Astrocyte (in vitro differentiated cells and primary cell): ENCODE data around the gene GLS. TPM values are rescaled to one million over a fixed set of nuclear protein-coding genes. Genes with fewer than 3 reads are reported as not detected.

Experiments used
- DNase-seq: peaks from one replicate; pipeline ENCODE4 v3.0.0-alpha.2; 2010; ENCODE audit warnings: low read depth
- FAIRE-seq: peaks from 2 replicates; lab custom pipeline; 2011; peaks lifted over from hg19 to GRCh38; lab: Jason Lieb, UNC
- H2AFZ ChIP-seq: 2 replicates; pipeline ENCODE4 v1.6.0; 2012; ENCODE audit warnings: low read depth, low read length, inconsistent platforms
- H3K27ac ChIP-seq: 2 replicates; pipeline ENCODE4 v1.5.1; 2011; ENCODE audit warnings: low read depth, low read length, inconsistent platforms
- H3K27me3 ChIP-seq: 2 replicates; pipeline ENCODE4 v1.6.0; 2011; ENCODE audit warnings: low read length, inconsistent platforms; ENCODE audit not compliant: insufficient read depth
- H3K36me3 ChIP-seq: 2 replicates; pipeline ENCODE4 v1.5.1; 2011; ENCODE audit warnings: low read length, inconsistent platforms; ENCODE audit not compliant: insufficient read depth
- H3K4me1 ChIP-seq: 2 replicates; pipeline ENCODE4 v1.5.1; 2011; ENCODE audit warnings: low read length, inconsistent platforms; ENCODE audit not compliant: insufficient read depth
- H3K4me2 ChIP-seq: 2 replicates; pipeline ENCODE4 v1.6.0; 2012; ENCODE audit warnings: low read length, inconsistent platforms
- H3K4me3 ChIP-seq: 2 replicates; pipeline ENCODE4 v1.5.1; 2011; ENCODE audit warnings: low read depth, mild to moderate bottlenecking, low read length, inconsistent platforms; ENCODE audit not compliant: insufficient read depth
- H3K79me2 ChIP-seq: 2 replicates; pipeline ENCODE4 v1.6.0; 2012; ENCODE audit warnings: mild to moderate bottlenecking, low read length, inconsistent platforms; ENCODE audit not compliant: insufficient read depth
- H3K9ac ChIP-seq: 2 replicates; pipeline ENCODE4 v1.6.0; 2012; ENCODE audit warnings: mild to moderate bottlenecking, low read length, inconsistent platforms
- H3K9me3 ChIP-seq: 2 replicates; pipeline ENCODE4 v1.5.1; 2012; ENCODE audit warnings: low read depth, mild to moderate bottlenecking, low read length, inconsistent platforms; ENCODE audit not compliant: insufficient read depth
- H4K20me1 ChIP-seq: 2 replicates; pipeline ENCODE4 v1.6.0; 2012; ENCODE audit warnings: low read length, inconsistent platforms; ENCODE audit not compliant: insufficient read depth
- H3K27ac Mint-ChIP-seq: one replicate; pipeline ENCODE4 v1.8.0; 2021; ENCODE audit warnings: mild to moderate bottlenecking, mixed read lengths; ENCODE audit not compliant: unreplicated experiment
- H3K27me3 Mint-ChIP-seq: one replicate; pipeline ENCODE4 v1.8.0; 2021; ENCODE audit warnings: low read depth, mixed read lengths; ENCODE audit not compliant: unreplicated experiment
- H3K36me3 Mint-ChIP-seq: one replicate; pipeline ENCODE4 v1.8.0; 2021; ENCODE audit warnings: low read depth, mixed read lengths; ENCODE audit not compliant: unreplicated experiment
- H3K4me1 Mint-ChIP-seq: one replicate; pipeline ENCODE4 v1.8.0; 2021; ENCODE audit warnings: low read depth, mixed read lengths; ENCODE audit not compliant: unreplicated experiment
- H3K4me3 Mint-ChIP-seq: one replicate; pipeline ENCODE4 v1.8.0; 2021; ENCODE audit warnings: mild to moderate bottlenecking, moderate library complexity, mixed read lengths; ENCODE audit not compliant: unreplicated experiment
- H3K9me3 Mint-ChIP-seq: one replicate; pipeline ENCODE4 v1.8.0; 2021; ENCODE audit warnings: mild to moderate bottlenecking, mixed read lengths; ENCODE audit not compliant: unreplicated experiment
- CTCF ChIP-seq: IDR thresholded peaks from 2 replicates; pipeline ENCODE4 v1.5.1; 2011; ENCODE audit warnings: low read depth, mild to moderate bottlenecking, inconsistent platforms, low read length, moderate library complexity; ENCODE audit not compliant: insufficient read depth
- EZH2 ChIP-seq: IDR thresholded peaks from 2 replicates; pipeline ENCODE4 v1.6.1; 2012; ENCODE audit warnings: mild to moderate bottlenecking, low read length, inconsistent platforms; ENCODE audit not compliant: insufficient read depth
- total RNA-seq: library from RNA; stranded (reverse); gene quantifications from 2 replicates; pipeline ENCODE4 v1.2.1, GENCODE V29; 2021

GLS gene
- total RNA-seq, 1 donor from 2014 or later: 189 TPM

GRCh38 chr2:190837952-190838361, 42.7 kb upstream of the GLS start:
- H2AFZ ChIP-seq: no peak overlapping the region
- no peaks in the 10 kb centered on the region for H3K9me3 ChIP-seq
- no peak for TF ChIP-seq EZH2
- no peak for TF ChIP-seq CTCF
- peak overlapping the region; percentile 2 for H3K4me3 ChIP-seq
- peaks cover 40% of the 10 kb centered on the region for H3K4me1 ChIP-seq
- H3K36me3 ChIP-seq: no peaks in the 10 kb centered on the region
- Mint-ChIP-seq H3K27ac (peak overlapping the region; percentile 96), H3K4me3 (peak overlapping the region; percentile 21), H3K9me3 (no peaks in the 10 kb centered on the region), H3K4me1 (peaks cover 80% of the 10 kb centered on the region), H3K36me3 (no peaks in the 10 kb centered on the region), H3K27me3 (no peaks in the 10 kb centered on the region)
- no peaks in the 10 kb centered on the region for H3K79me2 ChIP-seq
- no peak for FAIRE-seq
- DNase-seq: peak; percentile 61
- H3K4me2 ChIP-seq: peak overlapping the region; percentile 72
- H3K27me3 ChIP-seq: no peaks in the 10 kb centered on the region
- H4K20me1 ChIP-seq: no peaks in the 10 kb centered on the region
- H3K27ac ChIP-seq: peak overlapping the region; percentile 67
- H3K9ac ChIP-seq: peak overlapping the region; percentile 5

- H3K27me3 ChIP-seq: no peaks in the 10 kb centered on the region
- TF ChIP-seq CTCF (no peak), EZH2 (no peak)
- H3K27ac Mint-ChIP-seq: peak overlapping the region; percentile 96
- H3K9ac ChIP-seq: peak overlapping the region; percentile 5
- no peaks in the 10 kb centered on the region for H3K79me2 ChIP-seq
- peak overlapping the region; percentile 67 for H3K27ac ChIP-seq
- peaks cover 80% of the 10 kb centered on the region for H3K4me1 Mint-ChIP-seq
- no peaks in the 10 kb centered on the region for H3K9me3 ChIP-seq
- H3K4me2 ChIP-seq: peak overlapping the region; percentile 72
- H2AFZ ChIP-seq: no peak overlapping the region
- H3K27me3 Mint-ChIP-seq: no peaks in the 10 kb centered on the region
- peaks cover 40% of the 10 kb centered on the region for H3K4me1 ChIP-seq
- DNase-seq (peak; percentile 95), FAIRE-seq (peak; percentile 94)
- H3K4me3 Mint-ChIP-seq: no peak overlapping the region
- H3K4me3 ChIP-seq: peak overlapping the region; percentile 2
- H3K9me3 Mint-ChIP-seq: no peaks in the 10 kb centered on the region
- H3K36me3 Mint-ChIP-seq: no peaks in the 10 kb centered on the region
- H3K36me3 ChIP-seq: no peaks in the 10 kb centered on the region
- H4K20me1 ChIP-seq: no peaks in the 10 kb centered on the region
Measured at GRCh38 chr2:190838492-190838910, 42.1 kb upstream of the GLS start.

- Histone ChIP-seq H3K4me3 (no peak overlapping the region), H3K27ac (no peak overlapping the region), H2AFZ (no peak overlapping the region), H3K79me2 (no peaks in the 10 kb centered on the region), H3K36me3 (no peaks in the 10 kb centered on the region), H3K9ac (no peak overlapping the region), H4K20me1 (no peaks in the 10 kb centered on the region), H3K4me2 (no peak overlapping the region), H3K4me1 (peaks cover 37% of the 10 kb centered on the region), H3K27me3 (no peaks in the 10 kb centered on the region), H3K9me3 (no peaks in the 10 kb centered on the region)
- H3K36me3 Mint-ChIP-seq: no peaks in the 10 kb centered on the region
- no peaks in the 10 kb centered on the region for H3K9me3 Mint-ChIP-seq
- TF ChIP-seq CTCF: no peak
- no peak for TF ChIP-seq EZH2
- H3K4me3 Mint-ChIP-seq: no peak overlapping the region
- H3K27ac Mint-ChIP-seq: peak overlapping the region; percentile 83
- H3K4me1 Mint-ChIP-seq: peaks cover 72% of the 10 kb centered on the region
- FAIRE-seq: no peak
- H3K27me3 Mint-ChIP-seq: no peaks in the 10 kb centered on the region
- DNase-seq: no peak
Measured at GRCh38 chr2:190840569-190841172, 40.0 kb upstream of the GLS start.
